ENCODE measurements around the gene BCO1.

BCO1 gene

GRCh38 chr16:81314603-81315270, 76.2 kb downstream of the BCO1 start, which contains the start of gene GAN:
GAN (plus strand) TSS chr16:81314962; CDS start chr16:81315114, 152 bp downstream.
- in situ Hi-C loops (cut with MboI; ENCODE audit: low sequenced_read_pairs): no loop called here

GRCh38 chr16:81315271-81316175, 77.0 kb downstream of the BCO1 start:
- in situ Hi-C loops (cut with MboI; ENCODE audit: low sequenced_read_pairs): no loop called here

- in situ Hi-C loops (cut with MboI; ENCODE audit: low sequenced_read_pairs): no loop called here
Observed at GRCh38 chr16:81316176-81316496, 77.6 kb downstream of the BCO1 start.

- in situ Hi-C loops (cut with MboI; ENCODE audit: low sequenced_read_pairs): no loop called here
Observed at GRCh38 chr16:81318711-81319110, 80.2 kb downstream of the BCO1 start.

- in situ Hi-C loops (cut with MboI; ENCODE audit: low sequenced_read_pairs): no loop called here
Observed at GRCh38 chr16:81319221-81319912, 80.9 kb downstream of the BCO1 start.

DNA sequence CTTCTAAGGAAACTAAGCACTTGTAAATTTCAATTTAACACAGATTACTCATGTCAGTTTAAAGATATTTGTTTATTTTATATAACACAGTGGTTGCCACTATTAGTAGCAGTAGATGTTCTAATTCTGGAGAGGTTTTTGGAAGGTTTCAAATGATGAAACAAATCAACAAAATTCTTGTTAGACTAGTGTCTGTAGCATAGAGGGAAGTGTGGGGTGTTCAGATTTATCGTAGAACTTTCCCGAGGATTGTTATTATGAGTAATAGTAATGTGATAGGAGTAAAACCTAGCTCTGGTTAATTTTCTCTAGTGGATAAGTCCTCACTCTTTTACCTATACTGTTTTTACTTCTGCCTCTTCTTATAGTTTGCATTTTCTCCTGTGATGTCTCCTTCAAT, 82.5 kb downstream of the BCO1 start:
- in situ Hi-C loops (cut with MboI; ENCODE audit: low sequenced_read_pairs): no loop called here

GRCh38 chr16:81321536-81321935, 83.0 kb downstream of the BCO1 start:
- in situ Hi-C loops (cut with MboI; ENCODE audit: low sequenced_read_pairs): no loop called here

DNA sequence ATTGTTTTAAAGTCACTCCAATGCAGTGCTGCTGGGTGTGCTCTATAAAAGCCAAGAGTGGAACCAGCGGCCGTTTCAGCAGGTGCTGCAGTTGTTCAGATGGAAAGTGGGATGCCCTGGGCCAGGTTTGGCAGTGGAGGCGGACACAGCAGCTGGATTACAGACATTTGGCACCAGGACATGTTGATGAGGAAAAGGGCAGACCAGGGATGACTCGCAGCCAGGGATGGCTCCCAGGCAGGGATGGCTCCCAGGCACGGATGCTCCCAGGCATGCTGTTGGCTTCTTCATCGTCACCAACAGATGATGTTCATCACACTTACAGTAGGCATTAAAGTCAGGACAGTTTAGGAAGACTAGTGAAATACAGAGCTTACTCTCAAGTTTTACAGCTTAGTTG, 86.3 kb downstream of the BCO1 start:
- in situ Hi-C loops (cut with MboI; ENCODE audit: low sequenced_read_pairs): no loop called here

DNA sequence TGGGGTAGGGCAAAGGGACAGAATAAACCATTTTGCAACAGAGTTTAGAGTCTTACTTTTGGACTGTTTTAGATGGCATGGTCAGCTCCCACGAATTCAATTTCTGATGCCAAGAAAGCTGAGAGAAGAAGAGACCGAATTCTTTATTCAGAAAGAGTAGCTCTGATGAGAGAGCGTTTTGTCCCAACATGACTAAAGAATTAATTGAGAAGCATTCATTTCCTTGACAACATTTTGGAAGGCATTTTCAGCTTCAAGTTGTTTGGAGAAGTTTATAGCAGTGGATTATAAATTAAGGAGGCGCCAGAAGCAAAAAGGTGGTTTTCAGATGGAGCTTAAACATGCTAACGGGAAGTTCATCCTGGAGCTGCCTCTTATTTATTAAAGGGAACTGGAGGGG, 88.5 kb downstream of the BCO1 start:
- in situ Hi-C loops (cut with MboI; ENCODE audit: low sequenced_read_pairs): no loop called here

GRCh38 chr16:81327447-81328196, 89.1 kb downstream of the BCO1 start:
- in situ Hi-C loops (cut with MboI; ENCODE audit: low sequenced_read_pairs): no loop called here

GRCh38 chr16:81329947-81330346, 91.5 kb downstream of the BCO1 start:
- in situ Hi-C loops (cut with MboI; ENCODE audit: low sequenced_read_pairs): no loop called here

GRCh38 chr16:81333356-81333755, 94.9 kb downstream of the BCO1 start:
- in situ Hi-C loops (cut with MboI; ENCODE audit: low sequenced_read_pairs): no loop called here

DNA sequence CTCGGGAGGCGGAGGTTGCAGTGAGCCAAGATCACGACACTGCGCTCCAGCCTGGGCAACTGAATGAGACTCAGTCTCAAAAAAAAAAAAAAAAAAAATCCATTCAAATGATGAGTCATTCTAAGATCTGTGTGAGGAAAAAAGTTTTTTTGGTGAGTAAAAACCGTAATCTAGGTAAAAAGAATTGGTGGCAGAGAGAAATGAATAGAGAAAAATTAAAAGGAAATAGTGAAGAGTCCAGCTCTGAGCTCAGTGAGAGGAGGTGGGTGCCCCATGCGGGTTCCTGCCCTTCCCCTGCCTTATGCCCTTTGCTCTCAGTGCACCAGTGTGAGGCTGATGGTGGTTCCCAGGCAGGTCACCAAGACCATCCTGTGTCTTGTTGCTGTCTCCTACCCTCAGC, 97.2 kb downstream of the BCO1 start:
- in situ Hi-C loops (cut with MboI; ENCODE audit: low sequenced_read_pairs): no loop called here

DNA sequence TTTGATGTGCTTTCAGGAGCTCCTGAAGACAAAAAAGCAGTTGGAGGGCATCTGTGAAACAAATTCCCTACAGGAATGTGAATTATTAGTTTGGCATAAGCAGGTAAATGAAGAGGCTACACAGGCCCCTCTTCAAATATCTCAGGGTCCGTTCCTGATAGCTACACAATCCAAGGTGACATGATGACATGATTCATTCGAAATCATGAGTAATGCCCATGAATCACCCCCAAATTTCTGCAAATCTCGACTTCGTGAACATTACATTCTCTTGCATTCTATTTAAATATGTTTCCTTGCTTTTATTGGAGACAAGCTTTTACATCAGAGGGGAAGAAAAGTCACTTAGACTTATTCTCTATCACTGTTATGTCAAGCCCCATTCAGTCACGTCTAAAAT, 98.6 kb downstream of the BCO1 start:
- in situ Hi-C loops (cut with MboI; ENCODE audit: low sequenced_read_pairs): no loop called here
